Uterus (tissue), 2 donors: ENCODE results near the gene SOX4.

Source experiments
- CTCF ChIP-seq, 4 experiments: fragments of 200-600 bp in 2 of 4; fragments of 450-650 bp in 2 of 4; sonication (generic) in 2 of 4; IDR thresholded peaks; one replicate each; pipeline ENCODE4 v1.5.1; 2016 to 2019; ENCODE audit warnings: antibody characterized with exemption in 4 of 4, mild to moderate bottlenecking in 2 of 4, moderate library complexity in 1 of 4
- POLR2A ChIP-seq, 2 donors: fragments of 450-650 bp; IDR thresholded peaks; one replicate each; pipeline ENCODE4 v1.6.1; 2016; ENCODE audit warnings: antibody characterized with exemption in 2 of 2, mild to moderate bottlenecking in 1 of 2, moderate library complexity in 1 of 2

- TF ChIP-seq CTCF (IDR thresholded peaks at IDR 0.05) (no peak), POLR2A (IDR thresholded peaks at IDR 0.05) (no peak)
Measured at GRCh38 chr6:21582651-21583050, 10.9 kb upstream of the SOX4 start.
